HG03103 (cell line): ENCODE data around the gene ZNF670.
"Not testable (repeated sequence)": the region's sequence is repeated elsewhere in the genome, so short reads cannot be mapped to it uniquely, and the experiment has no call there.

Experiments
- ATAC-seq: cut with Tn5 transposase; IDR thresholded peaks from one replicate; pipeline ENCODE4 v1.9.1; 2021; ENCODE audit warnings: low read depth; ENCODE audit not compliant: unreplicated experiment

ZNF670 gene

DNA sequence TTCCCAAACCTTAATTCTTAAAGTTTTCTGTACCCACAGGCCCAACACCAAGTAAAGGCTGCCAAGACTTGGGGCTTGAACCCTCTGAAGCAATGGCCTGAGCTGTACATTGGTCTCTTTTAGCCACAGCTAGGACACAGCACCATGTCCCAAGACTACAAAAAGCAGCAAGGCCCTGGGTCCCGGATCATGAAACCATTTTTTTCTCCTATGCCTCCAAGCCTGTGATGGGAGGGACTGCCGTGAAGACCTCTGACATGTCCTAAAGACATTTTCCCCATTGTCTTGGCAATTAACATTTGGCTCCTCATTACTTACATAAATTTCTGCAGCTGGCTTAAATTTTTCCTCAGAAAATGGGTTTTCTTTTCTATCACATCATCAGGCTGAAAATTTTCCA is 30.9 kb downstream of the ZNF670 start:
- ATAC-seq: no peak

DNA sequence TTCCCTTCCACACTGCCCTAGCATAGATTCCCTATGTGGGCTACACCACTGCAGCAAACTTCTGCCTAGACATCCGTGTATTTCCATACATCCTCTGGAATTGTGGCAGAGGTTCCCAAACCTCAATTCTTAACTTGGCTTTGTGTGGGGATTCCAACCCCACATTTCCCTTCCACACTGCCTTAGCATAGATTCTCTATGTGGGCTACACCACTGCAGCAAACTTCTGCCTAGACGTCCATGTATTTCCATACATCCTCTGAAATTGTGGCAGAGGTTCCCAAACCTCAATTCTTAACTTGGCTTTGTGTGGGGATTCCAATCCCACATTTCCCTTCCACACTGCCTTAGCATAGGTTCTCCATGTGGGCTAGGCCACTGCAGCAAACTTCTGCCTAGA is 31.4 kb downstream of the ZNF670 start:
- ATAC-seq: no peak

DNA sequence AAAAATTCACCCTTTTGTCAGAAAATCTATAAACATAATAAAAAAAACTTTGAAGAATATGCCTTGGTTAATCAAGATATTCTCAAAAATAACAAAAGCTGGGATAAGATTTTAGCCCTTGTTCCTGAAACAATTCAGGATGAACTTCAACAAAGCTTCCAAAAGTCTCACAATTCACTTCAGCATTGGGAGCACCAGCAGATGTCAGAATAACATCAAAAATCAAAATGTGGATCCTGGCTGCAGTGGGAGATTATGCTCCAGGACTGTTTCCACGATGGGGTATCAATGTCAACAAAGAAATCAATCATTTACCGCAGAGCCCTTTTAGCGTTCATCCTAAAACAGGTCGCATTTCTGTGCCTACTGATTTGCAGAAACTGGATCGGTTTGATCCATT is 35.2 kb downstream of the ZNF670 start:
- no peak for ATAC-seq

DNA sequence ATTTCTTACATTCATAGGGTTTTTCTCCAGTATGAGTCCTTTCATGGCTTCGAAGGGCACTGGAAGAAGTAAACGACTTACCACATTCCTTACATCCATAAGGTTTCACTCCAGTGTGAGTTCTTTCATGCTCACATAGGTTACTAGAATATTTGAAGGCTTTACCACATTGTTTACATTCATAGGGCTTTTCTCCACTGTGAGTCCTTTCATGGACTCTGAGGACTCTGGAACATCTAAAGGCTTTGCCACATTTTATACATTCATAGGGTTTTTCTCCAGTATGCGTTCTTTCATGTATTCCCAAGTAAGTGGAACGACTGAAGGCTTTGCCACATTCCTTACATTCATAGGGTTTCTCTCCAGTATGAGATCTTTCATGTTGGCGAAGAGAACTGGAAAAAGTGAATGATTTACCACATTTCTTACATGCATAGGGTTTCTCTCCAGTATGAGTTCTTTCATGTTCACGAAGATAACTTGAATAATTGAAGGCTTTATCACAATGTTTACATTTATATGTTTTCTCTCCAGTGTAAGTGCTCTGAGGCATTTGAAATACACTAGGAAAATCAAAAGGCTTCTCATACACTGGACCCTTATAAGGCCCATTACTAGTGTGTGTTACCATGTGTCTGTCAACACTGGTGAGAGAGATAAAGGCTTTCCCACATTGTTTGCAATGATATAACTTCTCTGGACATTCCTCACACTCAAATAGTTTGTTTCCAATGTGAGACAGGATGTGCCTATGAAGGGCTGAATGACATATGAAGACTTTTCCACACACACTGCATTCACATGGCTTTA is 40.9 kb downstream of the ZNF670 start:
- no peak for ATAC-seq

DNA sequence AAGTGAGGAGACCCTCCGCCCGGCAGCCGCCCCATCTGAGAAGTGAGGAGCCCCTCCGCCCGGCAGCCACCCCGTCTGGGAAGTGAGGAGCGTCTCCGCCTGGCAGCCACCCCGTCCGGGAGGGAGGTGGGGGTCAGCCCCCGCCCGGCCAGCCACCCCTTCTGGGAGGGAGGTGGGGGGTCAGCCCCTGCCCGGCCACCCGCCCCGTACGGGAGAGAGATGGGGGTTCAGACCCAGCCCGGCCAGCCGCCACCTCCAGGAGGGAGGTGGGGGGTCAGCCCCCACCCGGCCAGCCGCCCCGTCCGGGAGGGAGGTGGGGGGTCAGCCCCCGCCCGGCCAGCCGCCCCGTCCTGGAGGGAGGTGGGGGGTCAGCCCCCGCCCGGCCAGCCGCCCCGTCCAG is 46.3 kb downstream of the ZNF670 start:
- not testable (repeated sequence) for ATAC-seq
